ENCODE measurements around the gene CEP112.
A peak's percentile ranks its signal among the peaks of the same experiment; 100 is the strongest.
"Not testable (repeated sequence)": the region's sequence is repeated elsewhere in the genome, so short reads cannot be mapped to it uniquely, and the experiment has no call there.

The CEP112 gene

GRCh38 chr17:66091445-66092080 lies 100.4 kb downstream of the CEP112 start:
- in situ Hi-C loops (cut with HindIII; ENCODE audit: low sequenced_read_pairs), result no loop called here
- no peak overlapping the region for H3K4me3 ChIP-seq (ENCODE audit: low read depth, low read length)
- no peak for TF ChIP-seq CTCF (IDR thresholded peaks at IDR 0.05; ENCODE audit: low read depth, low read length)
- DNase-seq (ENCODE audit: low read depth, low spot score), result no peak

GRCh38 chr17:66089764-66090163 lies 102.2 kb downstream of the CEP112 start:
- no peak for TF ChIP-seq CTCF (IDR thresholded peaks at IDR 0.05; ENCODE audit: low read depth, low read length)
- DNase-seq (ENCODE audit: low read depth, low spot score), result no peak
- no peak overlapping the region for H3K4me3 ChIP-seq (ENCODE audit: low read depth, low read length)
- in situ Hi-C loops (cut with HindIII; ENCODE audit: low sequenced_read_pairs), result no loop called here

GRCh38 chr17:66088173-66088572 lies 103.8 kb downstream of the CEP112 start:
- TF ChIP-seq CTCF (IDR thresholded peaks at IDR 0.05; ENCODE audit: low read depth, low read length), result no peak
- H3K4me3 ChIP-seq (ENCODE audit: low read depth, low read length), result no peak overlapping the region
- no peak for DNase-seq (ENCODE audit: low read depth, low spot score)
- in situ Hi-C loops (cut with HindIII; ENCODE audit: low sequenced_read_pairs), result no loop called here

- no peak overlapping the region for H3K4me3 ChIP-seq (ENCODE audit: low read depth, low read length)
- no peak for TF ChIP-seq CTCF (IDR thresholded peaks at IDR 0.05; ENCODE audit: low read depth, low read length)
- in situ Hi-C loops (cut with HindIII; ENCODE audit: low sequenced_read_pairs), result no loop called here
- peak; percentile 9 for DNase-seq (ENCODE audit: low read depth, low spot score)
Measured at GRCh38 chr17:66087073-66087472, 104.9 kb downstream of the CEP112 start.

GRCh38 chr17:66085221-66085620 lies 106.7 kb downstream of the CEP112 start:
- TF ChIP-seq CTCF (IDR thresholded peaks at IDR 0.05; ENCODE audit: low read depth, low read length), result no peak
- DNase-seq (ENCODE audit: low read depth, low spot score), result no peak
- in situ Hi-C loops (cut with HindIII; ENCODE audit: low sequenced_read_pairs), result no loop called here
- no peak overlapping the region for H3K4me3 ChIP-seq (ENCODE audit: low read depth, low read length)

GRCh38 chr17:66080670-66081069 lies 111.3 kb downstream of the CEP112 start:
- H3K4me3 ChIP-seq (ENCODE audit: low read depth, low read length); DNase-seq (ENCODE audit: low read depth, low spot score); in situ Hi-C loops (cut with HindIII; ENCODE audit: low sequenced_read_pairs): not testable (repeated sequence)

GRCh38 chr17:66076546-66077190 lies 115.3 kb downstream of the CEP112 start:
- in situ Hi-C loops (cut with HindIII; ENCODE audit: low sequenced_read_pairs), result no loop called here
- no peak overlapping the region for H3K4me3 ChIP-seq (ENCODE audit: low read depth, low read length)
- no peak for DNase-seq (ENCODE audit: low read depth, low spot score)
- TF ChIP-seq CTCF (IDR thresholded peaks at IDR 0.05; ENCODE audit: low read depth, low read length), result no peak
